D721Med (cell line): ENCODE data around the gene SFTPA1.
"Not testable (repeated sequence)": the region's sequence is repeated elsewhere in the genome, so short reads cannot be mapped to it uniquely, and the experiment has no call there.

ENCODE experiments used
- DNase-seq: peaks from one replicate; pipeline ENCODE4 v3.0.0; 2011; ENCODE audit warnings: low spot score; ENCODE audit not compliant: insufficient read length
- FAIRE-seq: peaks from 2 replicates; lab custom pipeline; 2011; peaks lifted over from hg19 to GRCh38; lab: Jason Lieb, UNC
- CTCF ChIP-seq: IDR thresholded peaks from 2 replicates; pipeline ENCODE4 v1.5.1; 2012; ENCODE audit warnings: mild to moderate bottlenecking, control low read depth; ENCODE audit not compliant: insufficient read depth; ENCODE audit errors: missing control alignments

The SFTPA1 gene

GRCh38 chr10:79583488-79584024 lies 27.2 kb upstream of the SFTPA1 start:
- DNase-seq (no peak), FAIRE-seq (no peak)
- no peak for TF ChIP-seq CTCF

- TF ChIP-seq CTCF, result no peak
- FAIRE-seq (no peak), DNase-seq (no peak)
Measured at GRCh38 chr10:79585870-79586527, 24.7 kb upstream of the SFTPA1 start.

GRCh38 chr10:79586933-79587332 lies 23.8 kb upstream of the SFTPA1 start:
- no peak for FAIRE-seq
- no peak for DNase-seq

GRCh38 chr10:79588800-79589199 lies 21.9 kb upstream of the SFTPA1 start:
- TF ChIP-seq CTCF, result no peak
- FAIRE-seq, result no peak
- DNase-seq, result no peak

More at GRCh38 chr10:79586933-79587332, 23.8 kb upstream of the SFTPA1 start:
- no peak for TF ChIP-seq CTCF

- no peak for TF ChIP-seq CTCF
- DNase-seq, result no peak
- no peak for FAIRE-seq
Measured at GRCh38 chr10:79593377-79593776, 17.4 kb upstream of the SFTPA1 start.

- not testable (repeated sequence) for FAIRE-seq, DNase-seq
Measured at GRCh38 chr10:79594565-79594964, 16.2 kb upstream of the SFTPA1 start.

- DNase-seq (no peak), FAIRE-seq (no peak)
- no peak for TF ChIP-seq CTCF
Measured at GRCh38 chr10:79595510-79595909, 15.2 kb upstream of the SFTPA1 start.

GRCh38 chr10:79599644-79600043 lies 11.1 kb upstream of the SFTPA1 start:
- DNase-seq, FAIRE-seq: not testable (repeated sequence)
